ENCODE data around the gene MEGF8.

Gene MEGF8

GRCh38 chr19:42306646-42307045 is 18.8 kb upstream of the MEGF8 start:
- DNase-seq (ENCODE audit: low spot score) (no peak), FAIRE-seq (no peak)

- no peak for FAIRE-seq
- no peak for DNase-seq (ENCODE audit: low spot score)
Measured at GRCh38 chr19:42309686-42310085, 15.7 kb upstream of the MEGF8 start.

GRCh38 chr19:42311657-42312056 is 13.8 kb upstream of the MEGF8 start:
- no peak for FAIRE-seq
- DNase-seq (ENCODE audit: low spot score) = no peak

DNA sequence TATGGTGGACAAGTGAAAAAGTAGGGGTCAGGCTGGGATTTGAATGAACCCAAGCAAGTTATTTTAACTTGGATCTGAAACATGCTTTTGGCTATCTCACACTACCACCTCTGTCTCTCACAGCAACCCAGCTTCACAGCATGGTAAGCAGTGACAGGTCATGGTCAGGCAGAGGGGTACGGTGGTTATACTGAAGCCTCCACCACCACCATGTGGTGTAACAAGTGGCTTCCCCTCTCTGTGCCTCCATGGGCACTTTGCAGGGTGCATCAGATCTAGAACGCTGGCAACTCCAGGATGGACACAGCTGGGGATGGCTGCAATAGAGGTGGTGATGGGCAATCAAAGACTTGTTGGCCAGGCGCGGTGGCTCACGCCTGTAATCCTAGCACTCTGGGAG is 13.1 kb upstream of the MEGF8 start:
- FAIRE-seq = no peak
- no peak for DNase-seq (ENCODE audit: low spot score)

- no peak for FAIRE-seq
- peak; percentile 86 for DNase-seq (ENCODE audit: low spot score)
Measured at GRCh38 chr19:42313096-42313839, 12.2 kb upstream of the MEGF8 start, which contains the start of gene TMEM145. TMEM145 (plus strand) TSS chr19:42313309; CDS start chr19:42313377, 68 bp downstream.

DNA sequence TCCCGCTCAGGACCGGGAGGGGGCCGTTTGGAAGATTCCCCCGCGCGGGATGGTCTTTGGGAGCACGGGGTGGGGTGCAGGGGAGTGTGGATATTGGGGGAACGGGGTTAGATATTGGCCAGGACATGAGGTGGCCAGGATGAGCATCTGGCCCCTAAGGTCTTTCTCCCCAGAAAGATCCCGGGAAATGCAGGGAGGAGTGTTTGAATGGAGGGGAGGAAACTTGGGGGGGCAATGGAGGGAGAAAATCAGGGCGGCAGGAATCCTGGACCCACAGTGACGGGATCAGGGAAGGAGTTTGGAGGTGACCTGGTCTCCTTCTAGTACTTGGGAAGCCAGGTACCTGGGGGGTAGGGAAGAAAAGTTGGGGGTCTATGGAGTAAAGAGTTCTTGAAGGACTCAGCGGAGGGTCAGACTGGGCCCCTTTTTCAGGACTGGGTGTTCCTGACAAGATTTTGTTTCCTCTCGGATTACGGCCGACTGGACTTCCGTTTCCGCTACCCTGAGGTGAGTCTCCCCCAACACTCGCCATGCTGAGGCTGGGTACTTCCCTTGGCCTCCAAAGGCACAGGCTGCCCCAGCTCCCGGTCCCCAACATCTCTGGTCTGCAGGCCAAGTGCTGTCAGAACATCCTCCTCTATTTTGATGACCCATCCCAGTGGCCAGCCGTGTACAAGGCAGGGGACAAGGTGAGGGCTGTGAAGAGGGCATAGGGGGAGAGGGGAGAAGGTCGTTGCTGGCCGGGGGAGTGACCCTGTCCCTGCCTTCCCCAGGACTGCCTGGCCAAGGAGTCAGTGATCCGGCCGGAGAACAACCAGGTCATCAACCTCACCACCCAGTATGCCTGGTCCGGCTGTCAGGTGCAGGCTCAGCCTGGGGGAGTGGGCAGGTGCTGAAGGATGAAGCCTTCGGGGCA is 11.3 kb upstream of the MEGF8 start:
- FAIRE-seq (no peak), DNase-seq (ENCODE audit: low spot score) (no peak)

- FAIRE-seq (no peak), DNase-seq (ENCODE audit: low spot score) (no peak)
Measured at GRCh38 chr19:42315024-42315423, 10.4 kb upstream of the MEGF8 start.

GRCh38 chr19:42316223-42317211 is 8.9 kb upstream of the MEGF8 start:
- FAIRE-seq (peak; percentile 63), DNase-seq (ENCODE audit: low spot score) (peak; percentile 70)

- no peak for FAIRE-seq
- no peak for DNase-seq (ENCODE audit: low spot score)
Measured at GRCh38 chr19:42317535-42317934, 7.9 kb upstream of the MEGF8 start.

GRCh38 chr19:42322305-42322704 is 3.1 kb upstream of the MEGF8 start:
- no peak for DNase-seq (ENCODE audit: low spot score)
- no peak for FAIRE-seq

DNA sequence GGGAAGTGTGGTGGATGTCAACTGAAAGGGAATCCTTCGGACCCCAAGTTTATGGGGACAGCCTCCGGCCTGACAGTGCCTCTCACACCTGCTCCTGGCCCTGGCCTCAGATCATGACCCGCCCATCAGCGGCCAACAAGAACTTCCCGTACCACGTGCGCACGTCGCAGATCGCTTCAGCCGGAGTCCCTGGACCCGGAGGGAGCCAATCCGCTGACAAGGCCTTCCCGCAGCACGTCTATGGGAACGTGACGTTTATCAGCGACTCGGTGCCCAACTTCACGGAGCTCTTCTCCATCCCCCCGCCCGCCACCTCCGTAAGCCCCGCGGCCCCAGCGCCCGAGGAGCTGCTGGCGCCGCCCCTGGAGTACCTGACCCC is 2.0 kb upstream of the MEGF8 start:
- FAIRE-seq (no peak), DNase-seq (ENCODE audit: low spot score) (no peak)

DNA sequence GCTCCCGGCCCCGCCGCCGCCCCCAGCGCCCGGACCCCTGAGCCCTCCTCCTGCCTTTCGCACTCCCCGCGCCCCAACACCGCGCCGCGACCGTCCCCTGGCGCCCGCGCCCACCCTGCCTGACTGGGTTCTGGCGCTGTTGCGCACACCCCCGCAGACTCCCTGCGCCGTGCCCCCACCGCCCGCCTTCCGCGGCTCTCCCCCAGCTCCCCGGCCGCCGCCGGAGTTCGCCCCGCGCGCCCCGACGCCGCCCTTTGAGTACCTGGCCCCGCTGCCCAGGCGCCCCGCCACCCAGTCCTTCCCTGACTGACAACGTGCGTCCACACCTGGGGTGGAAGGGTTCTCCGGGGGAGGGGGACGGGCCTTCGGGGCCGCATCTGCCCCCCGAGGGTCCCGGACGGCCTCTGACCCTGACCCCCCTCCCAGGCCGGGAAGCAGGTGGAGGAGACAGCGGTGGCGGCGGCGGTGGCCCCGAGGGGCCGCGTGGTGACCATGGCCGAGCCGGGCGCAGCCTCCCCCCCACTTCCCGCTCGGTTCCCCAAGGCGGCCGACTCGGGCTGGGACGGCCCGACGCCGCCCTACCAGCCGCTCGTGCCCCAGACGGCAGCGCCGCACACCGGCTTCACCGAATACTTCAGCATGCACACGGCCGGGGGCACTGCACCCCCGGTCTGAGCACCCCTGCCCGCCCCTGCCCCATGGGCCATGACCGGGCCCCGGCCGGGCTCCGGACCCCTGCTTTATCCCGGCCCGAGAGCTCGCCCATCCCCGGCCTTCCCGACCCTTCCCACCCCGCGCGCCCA is 1.4 kb upstream of the MEGF8 start:
- no peak for DNase-seq (ENCODE audit: low spot score)
- FAIRE-seq = no peak

- FAIRE-seq = no peak
- DNase-seq (ENCODE audit: low spot score) = no peak
Measured at GRCh38 chr19:42324655-42325307, 654 bp upstream of the MEGF8 start.

GRCh38 chr19:42325896-42326771 is 699 bp downstream of the MEGF8 start:
- FAIRE-seq = no peak

GRCh38 chr19:42326969-42327368 is 1.5 kb downstream of the MEGF8 start:
- FAIRE-seq = no peak

More at GRCh38 chr19:42325896-42326771, 699 bp downstream of the MEGF8 start:
- DNase-seq (ENCODE audit: low spot score) = no peak

DNA sequence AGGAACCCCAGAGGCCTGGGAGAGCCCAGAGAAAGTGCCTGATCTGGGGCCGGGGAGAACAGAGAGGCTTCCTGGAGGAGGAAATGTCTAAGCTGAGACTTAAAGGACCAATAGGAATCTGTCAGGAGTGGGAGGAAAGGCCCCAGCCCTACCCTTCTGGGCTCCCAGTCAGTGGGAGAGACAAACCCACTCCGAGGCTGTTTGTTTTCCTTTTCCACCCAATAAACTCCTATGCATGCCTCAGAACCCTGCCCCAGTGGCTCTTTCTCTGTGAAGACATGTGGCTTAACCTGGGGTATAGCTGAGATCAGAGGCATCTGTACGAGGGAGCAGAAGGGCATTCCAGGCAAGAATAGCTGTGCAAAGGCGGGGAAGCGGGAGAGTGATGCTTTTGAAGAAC is 1.9 kb downstream of the MEGF8 start:
- no peak for FAIRE-seq
- no peak for DNase-seq (ENCODE audit: low spot score)

More at GRCh38 chr19:42326969-42327368, 1.5 kb downstream of the MEGF8 start:
- no peak for DNase-seq (ENCODE audit: low spot score)

- DNase-seq (ENCODE audit: low spot score) (no peak), FAIRE-seq (no peak)
Measured at GRCh38 chr19:42328106-42328505, 2.7 kb downstream of the MEGF8 start.

DNA sequence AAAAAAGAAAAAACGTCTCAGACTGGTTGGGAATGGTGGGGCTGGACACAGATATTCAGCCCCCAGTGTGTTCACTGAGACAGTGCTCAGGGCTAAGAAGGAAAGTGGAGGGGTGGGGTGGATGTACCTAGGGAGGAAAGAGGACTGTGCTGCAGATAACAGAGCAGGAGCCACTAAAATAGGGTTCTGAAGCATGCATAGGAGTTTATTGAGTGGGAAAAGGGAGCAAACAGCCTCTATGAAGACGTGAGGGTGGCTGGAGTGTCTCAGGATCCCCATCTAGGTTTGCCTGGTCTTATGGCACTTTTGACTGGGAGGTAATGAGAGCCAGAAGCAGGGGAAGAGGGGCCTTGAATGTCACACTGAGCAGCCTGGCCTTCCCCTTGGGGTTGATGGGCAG is 3.4 kb downstream of the MEGF8 start:
- DNase-seq (ENCODE audit: low spot score) (no peak), FAIRE-seq (no peak)

DNA sequence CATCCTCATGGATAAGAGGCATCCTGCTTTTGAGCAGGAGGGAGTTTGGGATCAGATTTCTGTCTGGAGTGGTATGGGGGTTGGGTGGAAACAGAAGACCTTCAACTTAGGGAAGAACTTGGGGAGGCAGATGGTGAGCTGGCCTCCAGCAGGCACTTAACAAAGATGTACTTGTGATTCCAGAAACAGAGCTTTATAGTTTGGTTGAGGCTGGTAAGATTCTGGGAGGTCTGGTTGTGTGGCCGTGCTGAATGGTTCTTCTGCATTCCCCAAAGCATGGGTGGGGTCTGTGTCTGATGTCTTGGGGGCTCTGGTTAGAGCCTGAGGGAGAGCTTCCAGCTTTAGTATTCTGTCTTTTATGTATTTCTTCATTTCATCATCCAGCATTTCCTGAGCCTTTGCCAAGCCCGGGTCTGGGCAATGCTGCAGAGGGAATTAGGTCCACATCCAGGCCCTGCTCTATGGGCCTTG is 4.8 kb downstream of the MEGF8 start:
- FAIRE-seq = no peak
- no peak for DNase-seq (ENCODE audit: low spot score)
